HepG2 (cell line): Measurements from ENCODE around the gene TOR4A. TPM values are rescaled to one million over a fixed set of nuclear protein-coding genes. Genes with fewer than 3 reads are reported as not detected.

Experiments
- AGO1 ChIP-seq: fragments of 200-400 bp; formaldehyde crosslinking; IDR thresholded peaks from 2 replicates; pipeline ENCODE4 v1.6.1; 2017; ENCODE audit warnings: mild to moderate bottlenecking, low read depth, low read length, moderate library complexity; ENCODE audit not compliant: poor library complexity, severe bottlenecking
- CERS6 ChIP-seq: sonication (generic); formaldehyde crosslinking; IDR thresholded peaks from 2 replicates; pipeline ENCODE4 v1.5.0; 2020; ENCODE audit warnings: missing genetic modification reagents
- CHCHD3 ChIP-seq: sonication (generic); formaldehyde crosslinking; IDR thresholded peaks from 2 replicates; pipeline ENCODE4 v1.8.0; 2022; ENCODE audit warnings: mild to moderate bottlenecking, missing genetic modification reagents, moderate library complexity
- HDAC2 ChIP-seq: sonication (generic); formaldehyde crosslinking; IDR thresholded peaks from 2 replicates; pipeline ENCODE4 v1.4.0; 2020; ENCODE audit warnings: missing genetic modification reagents
- HNF4A ChIP-seq: sonication (generic); formaldehyde crosslinking; IDR thresholded peaks from 2 replicates; pipeline ENCODE4 v1.4.0; 2020; ENCODE audit warnings: missing genetic modification reagents
- MAF1 ChIP-seq: sonication (generic); formaldehyde crosslinking; IDR thresholded peaks from 2 replicates; pipeline ENCODE4 v1.5.0; 2020; ENCODE audit warnings: missing genetic modification reagents, borderline replicate concordance
- MAX ChIP-seq: IDR thresholded peaks from 2 replicates; pipeline ENCODE4 v1.6.1; 2012; ENCODE audit warnings: inconsistent platforms
- NBN ChIP-seq: fragments of 450-650 bp; conservative IDR thresholded peaks from 2 replicates; pipeline ENCODE4 v1.6.1; 2017
- SNAI1 ChIP-seq: sonication (generic); formaldehyde crosslinking; IDR thresholded peaks from 2 replicates; pipeline ENCODE4 v1.5.0; 2020; ENCODE audit warnings: mild to moderate bottlenecking, missing genetic modification reagents, borderline replicate concordance
- ZEB1 ChIP-seq: IDR thresholded peaks from 2 replicates; pipeline ENCODE4 v1.6.1; 2012; ENCODE audit warnings: mild to moderate bottlenecking, low read depth, inconsistent platforms; ENCODE audit not compliant: insufficient replicate concordance
- ZFP36L2 ChIP-seq: sonication (generic); formaldehyde crosslinking; IDR thresholded peaks from 2 replicates; pipeline ENCODE4 v1.4.0; 2020; ENCODE audit warnings: missing genetic modification reagents
- ZFX ChIP-seq: sonication (generic); formaldehyde crosslinking; IDR thresholded peaks from 2 replicates; pipeline ENCODE4 v1.4.0; 2020; ENCODE audit warnings: mild to moderate bottlenecking, low read depth, missing genetic modification reagents, moderate library complexity
- ZHX1 ChIP-seq: sonication (generic); formaldehyde crosslinking; IDR thresholded peaks from 2 replicates; pipeline ENCODE4 v1.8.1; 2022; ENCODE audit warnings: low read depth, mild to moderate bottlenecking, missing genetic modification reagents
- ZNF20 ChIP-seq: sonication (generic); formaldehyde crosslinking; IDR thresholded peaks from 2 replicates; pipeline ENCODE4 v1.4.0; 2020; ENCODE audit warnings: mild to moderate bottlenecking, moderate library complexity, missing genetic modification reagents
- ZNF30 ChIP-seq: sonication (generic); formaldehyde crosslinking; IDR thresholded peaks from 2 replicates; pipeline ENCODE4 v1.5.0; 2020; ENCODE audit warnings: mild to moderate bottlenecking, missing genetic modification reagents
- ZNF350 ChIP-seq: sonication (generic); formaldehyde crosslinking; IDR thresholded peaks from 2 replicates; pipeline ENCODE4 v1.4.0; 2020; ENCODE audit warnings: mild to moderate bottlenecking, low read depth, missing genetic modification reagents, borderline replicate concordance
- ZNF546 ChIP-seq: sonication (generic); formaldehyde crosslinking; conservative IDR thresholded peaks from 2 replicates; pipeline ENCODE4 v1.8.1; 2023; ENCODE audit warnings: mild to moderate bottlenecking, missing genetic modification reagents
- ZNF563 ChIP-seq: sonication (generic); formaldehyde crosslinking; IDR thresholded peaks from 2 replicates; pipeline ENCODE4 v1.8.0; 2022; ENCODE audit warnings: mild to moderate bottlenecking, moderate library complexity, missing genetic modification reagents
- ZNF564 ChIP-seq: sonication (generic); formaldehyde crosslinking; IDR thresholded peaks from 2 replicates; pipeline ENCODE4 v1.8.1; 2023; ENCODE audit warnings: mild to moderate bottlenecking, missing genetic modification reagents
- ZNF747 ChIP-seq: sonication (generic); formaldehyde crosslinking; IDR thresholded peaks from 2 replicates; pipeline ENCODE4 v1.8.1; 2023; ENCODE audit warnings: missing genetic modification reagents, mild to moderate bottlenecking, borderline replicate concordance
- ZNF883 ChIP-seq: sonication (generic); formaldehyde crosslinking; IDR thresholded peaks from 2 replicates; pipeline ENCODE4 v1.5.1; 2020; ENCODE audit warnings: mild to moderate bottlenecking, missing genetic modification reagents; ENCODE audit errors: not compliant biosample characterization
- ZXDC ChIP-seq: sonication (generic); formaldehyde crosslinking; IDR thresholded peaks from 2 replicates; pipeline ENCODE4 v1.5.0; 2020; ENCODE audit warnings: mild to moderate bottlenecking, missing genetic modification reagents
- polyA plus RNA-seq, 8 experiments: library from polyadenylated mRNA; depleted of rRNA in 3 of 8; stranded (reverse) in 7 of 8; unstranded in 1 of 8; fragments of >200 nt; fragmentation: Illumina TruSeq in 4 of 8; extraction: Trizol in 4 of 8; gene quantifications; 2 replicates each; pipeline versions ENCODE4 v1.2.1 to v1.2.3, GENCODE V29; 2011 to 2016; ENCODE audit warnings: low read depth in 4 of 8, missing spikeins in 1 of 8, mixed read lengths in 1 of 8; ENCODE audit not compliant: insufficient read depth in 1 of 8
- total RNA-seq, 5 experiments: library from RNA; depleted of rRNA; stranded (reverse); fragments of >200 nt; fragmentation: Illumina TruSeq; extraction: Trizol; gene quantifications; 2 replicates each; pipeline ENCODE4 v1.2.3, GENCODE V29; 2016; ENCODE audit warnings: low read depth in 1 of 5

TOR4A gene
- total and polyA plus RNA-seq, 2 of the 13 experiments (the other 11 are each of a cell fraction or from before 2014, with no cell fraction given): 11.1 to 14.2 TPM

- TF ChIP-seq CERS6 (CRISPR knock-in tag) (no peak), ZFP36L2 (CRISPR knock-in tag) (no peak), ZNF564 (no peak), AGO1 (peak; percentile 22), ZEB1 (peak; percentile 65), ZHX1 (CRISPR knock-in tag) (peak; percentile 17; the same call in 1 of the 2 replicates), ZNF546 (CRISPR knock-in tag) (peak; percentile 38; the same call in 1 of the 2 replicates), ZFX (CRISPR knock-in tag) (peak; percentile 34), ZXDC (CRISPR knock-in tag) (no peak), NBN (no peak), ZNF883 (CRISPR knock-in tag) (peak; percentile 74), CHCHD3 (CRISPR knock-in tag) (no peak), HNF4A (CRISPR knock-in tag) (peak; percentile 2; the same call in 1 of the 2 replicates), ZNF30 (CRISPR knock-in tag) (peak; percentile 33; the same call in 1 of the 2 replicates), ZNF563 (CRISPR knock-in tag) (0 out of 2 replicates have a peak, but pooled peaks have one; percentile 17), MAX (peak; percentile 79), SNAI1 (CRISPR knock-in tag) (0 out of 2 replicates have a peak, but pooled peaks have one; percentile 55), HDAC2 (0 out of 2 replicates have a peak, but pooled peaks have one; percentile 11), ZNF350 (CRISPR knock-in tag) (no peak; the same call in 1 of the 2 replicates), ZNF20 (peak; percentile 84; the same call in 1 of the 2 replicates), ZNF747 (CRISPR knock-in tag) (peak; percentile 19; the same call in 1 of the 2 replicates), MAF1 (CRISPR knock-in tag) (no peak)
Observed at GRCh38 chr9:137276473-137277328, 825 bp upstream of the TOR4A start (continued).
